ENCODE results near the gene PHPT1. TPM values are rescaled to one million over a fixed set of nuclear protein-coding genes. Genes with fewer than 3 reads are reported as not detected.
"Not testable (repeated sequence)": the region's sequence is repeated elsewhere in the genome, so short reads cannot be mapped to it uniquely, and the experiment has no call there.

PHPT1 gene
- total RNA-seq, 1 experiment from 2014 or later: 81.2 TPM

GRCh38 chr9:136837146-136837855, 11.9 kb upstream of the PHPT1 start:
- no peak for DNase-seq (ENCODE audit: low read depth)

GRCh38 chr9:136837856-136838277, 11.3 kb upstream of the PHPT1 start:
- DNase-seq (ENCODE audit: low read depth): not testable (repeated sequence)

DNA sequence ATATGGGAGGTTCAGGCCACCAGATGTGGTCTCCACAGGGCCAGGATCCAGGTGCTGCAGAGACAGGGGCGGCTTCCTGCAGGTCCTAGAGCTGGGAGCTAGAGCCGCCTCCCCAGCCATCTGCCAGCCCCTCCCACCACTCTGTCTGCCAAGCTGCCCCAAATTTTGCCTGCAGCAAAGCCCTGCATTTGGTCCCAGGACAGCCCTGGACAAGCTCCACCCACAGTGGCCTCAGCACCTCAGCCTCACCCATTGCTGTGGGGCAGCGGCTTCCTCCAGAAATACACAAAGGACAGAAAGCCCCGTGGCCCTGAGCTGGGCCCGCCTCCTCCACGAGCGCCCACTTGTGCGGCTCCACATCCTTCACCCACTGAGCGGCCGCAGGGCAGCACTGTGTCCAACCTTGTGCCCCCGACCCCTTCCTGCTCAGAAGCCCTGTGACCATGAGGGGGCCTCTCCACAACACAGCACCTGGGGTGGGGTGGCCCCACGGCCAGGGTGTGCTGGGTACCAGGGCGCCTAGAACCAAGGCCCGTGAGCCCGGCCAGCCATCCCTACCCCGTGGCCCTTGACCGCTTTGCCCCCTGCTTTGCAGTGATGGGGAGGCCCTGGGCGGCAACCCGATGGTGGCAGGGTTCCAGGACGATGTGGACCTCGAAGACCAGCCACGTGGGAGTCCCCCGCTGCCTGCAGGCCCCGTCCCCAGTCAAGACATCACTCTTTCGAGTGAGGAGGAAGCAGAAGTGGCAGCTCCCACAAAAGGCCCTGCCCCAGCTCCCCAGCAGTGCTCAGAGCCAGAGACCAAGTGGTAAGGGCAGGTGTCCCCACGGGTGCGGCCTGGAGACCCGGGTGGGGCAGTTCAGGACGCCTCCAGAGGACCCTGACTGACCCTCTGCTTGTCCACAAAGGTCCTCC, 10.6 kb upstream of the PHPT1 start:
- DNase-seq (ENCODE audit: low read depth): no peak

- DNase-seq (ENCODE audit: low read depth): no peak
These were observed 9.7 kb upstream of the PHPT1 start for GRCh38 chr9:136839229-136840139.

DNA sequence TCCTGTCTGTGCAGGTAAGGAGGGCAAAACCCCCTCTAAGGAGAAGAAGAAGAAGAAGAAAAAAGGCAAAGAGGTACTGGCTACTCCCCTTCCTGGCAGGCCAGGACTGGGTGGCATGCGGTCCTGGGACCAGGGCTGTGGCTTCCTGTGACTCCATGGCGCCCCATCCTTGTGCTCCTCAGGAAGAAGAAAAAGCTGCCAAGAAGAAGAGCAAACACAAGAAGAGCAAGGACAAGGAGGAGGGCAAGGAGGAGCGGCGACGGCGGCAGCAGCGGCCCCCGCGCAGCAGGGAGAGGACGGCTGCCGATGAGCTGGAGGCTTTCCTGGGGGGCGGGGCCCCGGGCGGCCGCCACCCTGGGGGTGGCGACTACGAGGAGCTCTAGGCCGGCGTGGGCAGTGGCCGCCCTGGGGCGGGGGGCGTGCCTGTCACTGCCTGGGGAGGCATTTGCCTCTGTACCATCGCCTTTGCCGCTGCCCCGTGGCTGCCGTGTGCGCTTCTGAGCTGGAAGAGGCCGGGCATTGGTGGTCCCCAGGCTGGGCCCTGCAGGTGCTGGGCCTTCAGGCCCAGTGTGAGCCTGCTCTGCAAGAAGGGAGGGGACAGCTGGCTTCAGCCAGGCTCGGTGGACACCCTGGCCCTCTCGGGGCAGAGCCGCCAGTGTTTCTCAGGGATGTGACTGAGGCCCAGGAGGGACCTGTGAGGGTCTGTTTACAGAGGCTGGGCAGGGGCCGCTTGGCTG, 8.9 kb upstream of the PHPT1 start:
- no peak for DNase-seq (ENCODE audit: low read depth)

DNA sequence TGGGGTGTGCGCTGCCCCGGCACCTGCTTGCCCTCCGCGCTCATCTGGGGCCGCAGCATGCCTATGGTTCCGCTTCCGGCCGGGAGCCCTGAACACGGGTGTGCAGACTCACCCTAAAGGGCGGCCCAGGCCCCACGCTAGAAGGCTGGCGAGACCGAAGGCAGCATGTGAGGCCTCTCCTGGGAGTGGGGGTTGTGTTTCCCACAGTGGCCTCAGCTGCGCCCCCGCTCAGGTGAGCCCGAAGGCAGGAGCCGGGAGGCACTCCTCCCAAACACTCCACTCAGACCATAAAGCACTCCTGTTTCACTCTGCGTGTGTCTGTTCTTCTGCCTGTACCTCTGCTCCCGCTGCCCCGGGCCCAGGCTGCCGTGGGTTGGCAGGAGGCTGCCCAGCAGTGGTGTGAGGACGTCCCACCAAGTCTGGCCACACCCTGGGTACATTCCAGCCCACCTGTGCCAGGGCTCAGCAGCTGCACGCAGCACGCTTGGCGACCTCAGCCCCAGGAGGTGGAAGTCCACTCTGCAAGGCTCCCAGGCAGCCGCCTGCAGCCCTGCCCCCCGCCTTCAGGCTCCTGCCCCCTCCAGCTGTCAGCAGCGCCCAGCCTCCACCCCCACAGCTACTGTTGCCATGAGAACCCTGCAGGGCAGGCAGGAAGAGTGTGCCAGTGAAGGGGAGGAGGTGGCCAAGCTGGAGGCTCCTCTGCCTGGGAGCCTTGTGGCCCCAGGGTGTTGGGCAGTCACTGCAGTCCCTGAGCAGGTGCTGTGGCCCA, 8.1 kb upstream of the PHPT1 start:
- DNase-seq (ENCODE audit: low read depth): peak; percentile 88

DNA sequence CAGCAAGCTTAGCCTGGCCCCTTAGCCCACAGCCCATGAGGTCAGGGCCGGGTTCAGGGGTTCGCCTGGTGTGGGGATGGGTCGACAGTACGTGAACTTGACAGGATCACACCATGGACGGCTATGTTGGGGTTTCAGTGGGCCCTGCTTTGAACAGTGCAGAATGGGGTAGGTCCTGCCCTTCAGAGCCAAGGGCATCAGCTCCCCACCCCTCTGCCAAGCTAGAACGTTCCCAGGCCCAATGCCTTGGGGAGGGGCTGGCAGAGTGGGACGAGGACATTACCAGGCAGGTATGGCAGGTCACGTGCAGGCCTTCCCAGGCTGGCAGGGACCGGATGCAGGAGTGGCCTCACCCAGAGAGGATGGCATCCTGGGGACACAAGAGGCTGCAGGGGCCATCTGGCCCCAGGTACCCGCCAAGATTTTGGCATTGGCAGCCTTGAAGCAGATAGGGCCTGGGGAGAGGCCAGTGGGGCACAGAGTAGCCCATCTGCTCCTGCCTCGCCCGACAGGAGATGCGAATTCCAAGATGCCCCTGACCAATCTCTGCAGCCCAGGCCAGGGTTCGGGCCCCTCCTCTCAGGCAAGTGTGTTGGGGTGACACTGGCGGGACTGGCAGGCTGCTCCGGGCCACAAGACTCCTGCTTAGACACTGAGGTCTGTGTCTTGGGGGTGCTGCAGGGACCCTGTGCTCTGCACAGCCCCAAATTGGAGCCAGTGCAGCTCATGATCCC, 7.4 kb upstream of the PHPT1 start:
- DNase-seq (ENCODE audit: low read depth): not testable (repeated sequence)

GRCh38 chr9:136842380-136842948, 6.7 kb upstream of the PHPT1 start, which contains the start of gene AJM1:
TSS of gene AJM1 (plus strand) at chr9:136842478. CDS start at chr9:136844415, 1,937 bp downstream.
- DNase-seq (ENCODE audit: low read depth): peak; percentile 77

- DNase-seq (ENCODE audit: low read depth): not testable (repeated sequence)
These were observed 5.9 kb upstream of the PHPT1 start for GRCh38 chr9:136843159-136843800.

DNA sequence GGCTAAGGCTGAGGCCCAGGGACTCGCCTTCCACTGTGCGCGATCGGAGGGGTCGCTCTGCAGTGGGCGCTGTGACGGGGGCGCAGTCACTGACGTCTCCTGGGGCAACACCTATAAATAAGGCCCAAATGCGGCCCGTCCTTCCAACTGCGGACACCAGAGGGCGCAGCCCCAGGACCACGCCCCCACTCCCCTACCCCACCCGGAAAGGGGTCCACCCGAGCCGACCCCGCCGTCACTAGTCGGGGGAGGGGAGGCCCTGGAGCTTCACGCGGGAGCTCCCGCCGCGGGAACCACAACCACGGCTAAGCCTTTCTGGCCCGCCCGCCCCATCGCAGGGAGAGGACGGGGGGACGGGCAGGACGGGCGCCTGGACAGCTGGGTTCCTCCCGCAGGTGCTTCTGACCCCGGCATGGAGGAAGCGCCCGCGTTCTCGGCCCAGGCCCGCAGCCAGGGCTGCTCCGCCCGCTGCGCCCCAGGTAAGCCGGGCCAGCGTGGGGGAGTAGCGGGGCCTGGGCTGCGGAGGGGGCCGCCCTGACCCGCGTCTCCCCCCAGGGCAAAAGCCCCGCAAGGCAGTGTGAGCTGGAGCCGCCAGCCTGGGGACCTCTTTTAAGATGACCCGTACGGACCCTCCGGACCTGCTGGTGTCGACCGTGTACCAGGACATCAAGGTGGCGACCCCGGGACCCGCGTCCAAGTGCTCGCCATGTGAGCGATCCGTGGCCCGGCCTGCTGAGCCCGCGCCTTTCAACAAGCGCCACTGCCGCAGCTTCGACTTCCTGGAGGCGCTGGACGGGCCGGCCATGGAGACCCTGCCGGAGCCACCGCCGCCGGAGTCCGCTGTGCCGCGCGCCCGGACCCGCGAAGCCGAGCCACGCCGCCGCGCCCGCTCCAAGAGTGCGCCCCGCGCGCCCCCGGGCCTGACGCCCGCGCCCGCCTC, 5.1 kb upstream of the PHPT1 start:
- DNase-seq (ENCODE audit: low read depth): not testable (repeated sequence)

DNA sequence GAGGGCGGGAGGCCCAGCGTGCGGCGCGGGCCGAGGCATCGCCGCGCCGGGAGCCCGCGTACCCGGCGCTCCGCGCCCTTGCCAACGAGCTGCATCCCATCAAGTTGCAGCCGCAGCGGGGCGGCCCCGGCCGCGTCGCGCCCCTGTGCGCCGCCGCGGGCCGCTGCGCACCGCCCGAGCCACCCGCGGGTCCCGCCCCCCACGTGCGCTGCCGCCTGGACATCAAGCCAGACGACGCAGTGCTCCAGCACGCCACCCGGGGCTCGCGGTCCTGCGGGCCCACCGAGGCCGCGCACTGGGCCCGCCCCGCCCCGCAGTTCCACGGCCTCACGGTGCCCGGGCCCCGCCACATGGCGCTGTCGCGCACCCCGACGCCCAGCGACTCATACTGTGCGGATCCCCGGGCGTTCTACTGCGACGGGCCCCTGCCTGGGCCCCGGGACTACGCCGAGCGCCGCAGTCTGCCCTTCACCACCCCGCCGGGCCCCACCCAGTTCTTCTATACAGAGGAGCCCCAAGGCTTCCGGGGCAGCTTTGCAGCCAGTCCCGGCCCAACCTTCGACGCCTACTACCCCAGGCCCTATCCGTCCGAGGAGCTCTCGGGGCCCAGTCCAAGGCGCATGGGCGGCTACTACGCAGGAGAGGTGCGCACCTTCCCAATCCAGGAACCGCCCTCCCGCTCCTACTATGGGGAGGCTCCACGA, 4.3 kb upstream of the PHPT1 start:
- no peak for DNase-seq (ENCODE audit: low read depth)

DNA sequence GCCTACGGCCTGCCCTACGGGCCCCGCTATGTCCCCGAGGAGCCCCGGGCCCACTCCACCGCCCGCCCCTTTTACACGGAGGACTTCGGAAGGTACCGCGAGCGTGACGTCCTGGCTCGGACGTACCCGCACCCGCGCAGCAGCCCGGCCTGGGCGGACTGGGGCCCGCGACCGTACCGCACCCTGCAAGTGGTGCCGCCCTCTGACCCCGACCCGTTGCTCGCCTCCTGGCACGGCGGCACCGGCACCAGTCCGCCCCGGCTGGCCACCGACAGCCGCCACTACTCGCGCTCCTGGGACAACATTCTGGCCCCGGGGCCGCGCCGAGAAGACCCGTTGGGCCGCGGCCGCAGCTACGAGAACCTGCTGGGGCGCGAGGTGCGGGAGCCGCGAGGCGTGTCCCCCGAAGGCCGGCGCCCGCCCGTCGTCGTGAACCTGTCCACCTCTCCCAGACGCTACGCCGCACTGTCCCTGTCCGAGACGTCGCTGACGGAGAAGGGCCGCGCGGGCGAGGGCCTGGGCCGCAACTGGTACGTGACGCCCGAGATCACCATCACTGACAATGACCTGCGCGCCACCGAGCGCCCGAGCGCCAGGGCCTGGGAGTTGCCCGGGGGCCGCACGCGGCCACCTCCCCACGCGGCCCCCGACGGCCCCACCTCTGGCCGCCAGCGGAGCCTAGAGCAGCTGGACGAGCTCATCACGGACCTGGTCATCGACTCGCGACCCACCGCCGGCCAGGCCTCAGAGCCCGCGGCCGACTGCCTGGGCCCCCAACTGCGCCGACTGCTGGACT, 3.5 kb upstream of the PHPT1 start:
- DNase-seq (ENCODE audit: low read depth): no peak

DNA sequence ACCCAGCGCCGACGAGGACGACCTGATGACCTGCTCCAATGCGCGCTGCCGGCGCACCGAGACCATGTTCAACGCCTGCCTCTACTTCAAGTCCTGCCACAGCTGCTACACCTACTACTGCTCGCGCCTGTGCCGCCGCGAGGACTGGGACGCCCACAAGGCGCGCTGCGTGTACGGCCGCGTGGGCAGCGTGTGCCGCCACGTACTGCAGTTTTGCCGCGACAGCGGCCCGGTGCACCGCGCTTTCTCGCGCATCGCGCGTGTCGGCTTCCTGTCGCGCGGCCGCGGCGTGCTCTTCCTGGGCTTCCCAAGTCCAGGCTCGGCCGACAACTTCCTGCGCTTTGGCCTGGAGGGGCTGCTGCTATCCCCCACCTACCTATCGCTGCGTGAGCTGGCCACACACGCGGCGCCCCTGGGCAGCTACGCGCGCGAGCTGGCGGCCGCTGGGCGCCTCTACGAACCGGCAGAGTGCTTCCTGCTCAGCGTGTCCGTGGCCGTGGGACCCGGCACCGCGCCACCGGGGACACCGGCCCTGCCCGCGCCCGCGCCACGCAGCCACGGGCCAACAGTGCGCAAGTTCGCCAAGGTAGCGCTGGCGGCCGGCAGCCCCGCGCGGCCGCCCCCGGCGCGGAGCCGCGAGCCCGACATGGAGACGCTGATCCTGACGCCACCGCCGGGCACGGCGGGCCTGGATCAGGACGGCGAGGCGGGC, 2.7 kb upstream of the PHPT1 start:
- no peak for DNase-seq (ENCODE audit: low read depth)

GRCh38 chr9:136847088-136847825, 2.0 kb upstream of the PHPT1 start:
- no peak for DNase-seq (ENCODE audit: low read depth)

All from M059J (cell line).